C4-2B (cell line): Measurements from ENCODE around the gene HMGCLL1.

Source experiments
- H3K27ac ChIP-seq: fragments of 450-650 bp; 2 replicates; pipeline ENCODE4 v1.5.1; 2017
- ZFX ChIP-seq: fragments of 450-650 bp; IDR thresholded peaks from 2 replicates; pipeline ENCODE4 v1.6.1; 2017
- TF ChIP-seq, protein P1 (sequence below): fragments of 450-650 bp; conservative IDR thresholded peaks from 2 replicates; pipeline ENCODE4 v1.5.1; 2017; ENCODE audit warnings: mild to moderate bottlenecking

Gene HMGCLL1

DNA sequence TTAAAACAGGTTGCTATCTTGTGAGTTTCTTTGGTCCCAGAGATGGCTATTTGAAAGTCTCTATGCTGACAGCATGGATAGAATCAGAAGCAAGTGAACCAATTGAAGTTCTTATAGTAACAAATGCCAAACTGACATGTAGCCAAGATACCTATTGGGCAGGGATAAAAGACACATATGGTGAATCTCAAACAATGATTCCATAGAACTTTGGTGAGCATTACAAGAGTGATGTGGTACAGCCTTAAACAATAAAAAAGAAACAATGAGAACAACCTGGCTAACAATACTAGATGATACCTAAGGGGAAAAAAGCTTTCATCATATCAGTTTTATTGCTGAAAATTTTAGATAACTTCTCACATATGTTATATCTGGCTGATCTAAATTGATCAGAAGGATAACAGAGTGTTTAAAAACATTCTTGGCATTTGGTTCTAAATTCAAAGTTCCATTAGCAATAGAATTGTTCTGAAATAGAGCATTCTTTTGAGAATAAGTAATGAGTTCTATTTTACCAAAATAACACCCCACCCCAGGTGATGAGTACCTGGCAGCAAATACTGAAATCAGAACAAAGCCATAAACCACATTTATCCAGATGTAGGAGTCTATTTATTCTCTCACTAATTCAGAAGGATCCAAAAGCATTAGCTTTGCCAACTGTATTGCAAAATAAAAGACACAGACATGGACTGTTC lies 5.8 kb upstream of the HMGCLL1 start:
- TF ChIP-seq ZFX: no peak
- TF ChIP-seq, protein P1, sequence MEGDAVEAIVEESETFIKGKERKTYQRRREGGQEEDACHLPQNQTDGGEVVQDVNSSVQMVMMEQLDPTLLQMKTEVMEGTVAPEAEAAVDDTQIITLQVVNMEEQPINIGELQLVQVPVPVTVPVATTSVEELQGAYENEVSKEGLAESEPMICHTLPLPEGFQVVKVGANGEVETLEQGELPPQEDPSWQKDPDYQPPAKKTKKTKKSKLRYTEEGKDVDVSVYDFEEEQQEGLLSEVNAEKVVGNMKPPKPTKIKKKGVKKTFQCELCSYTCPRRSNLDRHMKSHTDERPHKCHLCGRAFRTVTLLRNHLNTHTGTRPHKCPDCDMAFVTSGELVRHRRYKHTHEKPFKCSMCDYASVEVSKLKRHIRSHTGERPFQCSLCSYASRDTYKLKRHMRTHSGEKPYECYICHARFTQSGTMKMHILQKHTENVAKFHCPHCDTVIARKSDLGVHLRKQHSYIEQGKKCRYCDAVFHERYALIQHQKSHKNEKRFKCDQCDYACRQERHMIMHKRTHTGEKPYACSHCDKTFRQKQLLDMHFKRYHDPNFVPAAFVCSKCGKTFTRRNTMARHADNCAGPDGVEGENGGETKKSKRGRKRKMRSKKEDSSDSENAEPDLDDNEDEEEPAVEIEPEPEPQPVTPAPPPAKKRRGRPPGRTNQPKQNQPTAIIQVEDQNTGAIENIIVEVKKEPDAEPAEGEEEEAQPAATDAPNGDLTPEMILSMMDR: no peak

DNA sequence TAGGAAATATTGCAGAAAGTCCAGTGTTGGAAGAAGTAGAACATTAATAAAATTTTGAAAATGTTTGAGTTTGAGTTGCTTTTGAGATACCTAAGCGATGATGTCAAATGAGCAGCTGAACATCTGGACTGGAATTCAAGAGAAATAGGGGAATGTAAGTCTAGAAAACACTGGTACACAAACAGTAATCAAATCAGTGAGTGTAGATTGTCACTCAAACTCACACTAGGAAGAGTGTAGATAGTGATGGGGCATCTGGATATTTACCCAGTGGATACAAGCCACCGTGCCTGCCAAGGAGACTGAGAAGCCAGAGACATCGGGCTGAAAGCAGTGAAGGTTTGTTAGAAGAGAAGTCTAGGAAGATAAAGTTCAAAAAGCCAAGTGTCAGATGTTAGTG lies 2.2 kb downstream of the HMGCLL1 start:
- H3K27ac ChIP-seq: no peak overlapping the region
- TF ChIP-seq, protein P1: no peak
- no peak for TF ChIP-seq ZFX

More for the DNA sequence above, 5.8 kb upstream of the HMGCLL1 start:
- H3K27ac ChIP-seq: no peak overlapping the region

DNA sequence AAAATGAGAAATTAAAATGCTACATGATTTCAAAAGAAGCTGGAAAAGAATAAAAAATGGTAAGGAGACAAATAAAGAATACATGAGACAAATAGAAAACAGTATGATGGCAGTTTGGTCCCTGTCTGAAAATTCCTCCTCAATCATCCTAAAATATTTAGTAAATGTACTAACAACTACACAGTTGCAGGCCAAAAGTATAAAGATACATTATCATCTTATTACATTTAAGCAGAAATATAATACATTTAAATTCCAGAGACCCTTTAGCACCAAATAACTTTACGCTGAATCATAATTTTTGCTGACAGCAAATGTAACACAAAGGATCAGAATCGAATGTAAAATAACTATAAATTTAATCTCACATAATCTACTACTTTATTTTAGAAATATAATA lies 4.4 kb downstream of the HMGCLL1 start:
- no peak for TF ChIP-seq ZFX
- TF ChIP-seq, protein P1: no peak

DNA sequence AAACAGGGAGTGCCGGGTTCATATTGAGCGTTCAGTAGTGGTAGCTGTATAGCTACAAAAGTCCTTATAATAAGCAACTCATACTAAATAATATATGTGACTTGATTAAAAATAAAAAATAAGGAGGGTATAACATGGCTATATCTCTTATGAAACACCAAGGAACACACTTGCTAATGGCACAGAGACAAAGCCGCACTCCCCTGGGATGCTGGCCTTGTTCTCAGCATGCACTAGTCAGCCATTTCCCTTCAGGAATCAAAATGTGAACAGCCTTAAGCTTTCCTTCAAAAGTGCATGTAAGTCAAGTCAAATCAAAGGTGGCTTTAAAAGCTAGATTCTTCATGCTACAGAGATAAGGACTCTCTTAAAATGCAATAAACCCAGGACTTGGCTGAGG lies 9.4 kb downstream of the HMGCLL1 start:
- TF ChIP-seq, protein P1: no peak
- TF ChIP-seq ZFX: no peak
- H3K27ac ChIP-seq: no peak overlapping the region

More for the DNA sequence above, 4.4 kb downstream of the HMGCLL1 start:
- H3K27ac ChIP-seq: no peak overlapping the region

DNA sequence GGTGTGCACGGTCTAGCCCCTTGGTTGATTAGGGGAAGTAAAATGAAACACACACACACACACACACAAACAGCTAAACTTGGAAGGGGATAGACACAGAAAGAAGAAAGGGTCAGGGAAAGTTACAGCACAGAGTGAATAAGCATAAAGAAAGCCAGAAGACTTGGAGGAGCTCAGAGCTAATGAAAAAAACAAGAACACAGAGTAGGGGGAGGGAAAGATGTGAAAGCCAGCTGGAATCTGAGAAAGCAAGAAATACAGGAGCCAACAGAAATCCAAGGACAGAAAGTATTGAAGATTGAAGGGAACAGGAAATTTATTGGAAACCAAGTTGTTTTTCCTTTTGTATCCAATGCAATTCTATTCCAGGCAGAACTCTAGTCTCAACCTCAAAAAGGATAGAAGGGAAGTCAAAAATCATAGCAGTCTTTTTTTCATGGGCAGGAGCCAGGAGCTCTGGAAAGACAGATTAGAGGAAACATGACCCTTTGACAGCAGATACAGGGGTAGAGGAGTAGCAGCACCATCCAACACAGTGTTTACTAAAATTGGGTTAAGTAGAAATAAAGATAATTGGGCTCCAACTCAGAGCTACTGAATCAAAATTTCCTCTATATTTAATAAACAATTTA lies 10.1 kb downstream of the HMGCLL1 start:
- H3K27ac ChIP-seq: no peak overlapping the region
- TF ChIP-seq, protein P1: no peak
- no peak for TF ChIP-seq ZFX

DNA sequence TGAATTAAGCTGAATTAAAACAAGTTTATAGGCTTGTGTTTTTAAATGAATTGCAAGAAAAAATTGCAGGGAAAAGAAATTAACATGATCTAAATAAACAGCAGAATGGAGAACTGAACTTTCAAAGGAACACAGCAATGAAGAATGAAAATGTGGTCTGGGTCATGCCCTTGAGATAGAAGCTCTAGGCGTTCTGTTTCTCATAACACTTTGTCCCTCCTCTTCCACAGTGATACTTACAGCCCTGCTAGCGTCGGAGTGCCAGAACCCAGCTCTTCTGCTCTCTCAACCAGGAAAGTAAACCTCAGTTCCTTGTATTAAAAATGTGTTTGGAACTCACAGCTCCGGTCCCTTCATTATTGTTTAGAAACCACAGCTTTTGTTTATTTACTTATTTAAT lies 11.4 kb downstream of the HMGCLL1 start:
- H3K27ac ChIP-seq: no peak overlapping the region
- TF ChIP-seq ZFX: no peak
- TF ChIP-seq, protein P1: no peak

DNA sequence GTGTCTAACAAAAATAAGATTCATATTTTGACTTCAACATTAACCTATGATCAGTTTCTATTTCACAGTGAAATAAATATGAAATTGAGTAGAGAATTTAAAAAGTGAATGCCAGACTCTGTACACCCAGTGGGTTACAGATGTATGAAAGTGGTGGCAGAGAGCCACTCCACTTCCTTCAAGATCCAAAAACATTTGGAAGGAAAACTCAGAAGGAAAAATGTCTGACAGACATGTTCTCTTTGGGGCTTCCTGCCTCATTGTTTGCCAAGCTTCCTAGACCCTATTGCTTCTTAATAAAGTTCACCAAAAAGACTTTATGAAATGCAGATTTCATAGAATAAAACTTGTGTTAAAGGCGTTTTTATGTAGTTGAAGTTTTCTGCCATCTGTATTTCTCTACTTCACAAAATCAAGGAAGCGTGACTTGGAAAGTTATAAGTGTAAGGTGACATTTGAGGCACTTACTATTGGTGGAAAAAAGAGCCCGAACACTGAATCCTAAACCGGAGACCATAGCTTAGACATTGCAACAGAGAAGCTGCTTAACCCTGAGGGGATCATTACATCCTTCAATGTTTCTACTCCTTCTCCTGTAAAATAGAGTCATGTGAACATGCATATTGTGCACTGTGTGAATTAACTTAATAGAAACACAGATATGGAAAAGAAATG lies 12.8 kb downstream of the HMGCLL1 start:
- TF ChIP-seq, protein P1: no peak
- TF ChIP-seq ZFX: no peak
- H3K27ac ChIP-seq: no peak overlapping the region
